PFSK-1 (cell line): ENCODE measurements around the gene SLC24A1.

ENCODE experiments used
- POLR2AphosphoS5 ChIP-seq: IDR thresholded peaks from 2 replicates; pipeline ENCODE4 v1.6.1; 2012; ENCODE audit warnings: low read depth, mild to moderate bottlenecking, control low read depth, low read length, moderate library complexity
- REST ChIP-seq, 2 experiments: IDR thresholded peaks; 2 replicates each; pipeline versions ENCODE4 v1.6.1 to v1.8.0; 2011 to 2012; ENCODE audit warnings: low read depth in 2 of 2, low read length in 2 of 2, control low read depth in 1 of 2, inconsistent platforms in 1 of 2, mild to moderate bottlenecking in 1 of 2, moderate library complexity in 1 of 2; ENCODE audit not compliant: insufficient read depth in 1 of 2
- SIN3A ChIP-seq: IDR thresholded peaks from 2 replicates; pipeline ENCODE4 v1.6.1; 2012; ENCODE audit warnings: mild to moderate bottlenecking, low read length, moderate library complexity, borderline replicate concordance; ENCODE audit not compliant: insufficient read depth
- TAF1 ChIP-seq: IDR thresholded peaks from 2 replicates; pipeline ENCODE4 v1.6.1; 2012; ENCODE audit warnings: low read length, control low read depth, borderline replicate concordance; ENCODE audit not compliant: insufficient read depth

- TF ChIP-seq TAF1 (no peak), SIN3A (no peak), POLR2AphosphoS5 (no peak), REST (IDR thresholded peaks at IDR 0.05; ENCODE audit: insufficient read depth in 1 of 2, low read depth in 2 of 2, low read length in 2 of 2) (no peak)
Observed at GRCh38 chr15:65619626-65620290, 2.0 kb upstream of the SLC24A1 start.
